UCSD-AML1 (cell line): ENCODE measurements around the gene GALNT1.

ENCODE experiments used
- DNase-seq: peaks from one replicate; lab custom pipeline; 2025; ENCODE audit not compliant: unreplicated experiment; lab: John Stamatoyannopoulos, UW

The GALNT1 gene

DNA sequence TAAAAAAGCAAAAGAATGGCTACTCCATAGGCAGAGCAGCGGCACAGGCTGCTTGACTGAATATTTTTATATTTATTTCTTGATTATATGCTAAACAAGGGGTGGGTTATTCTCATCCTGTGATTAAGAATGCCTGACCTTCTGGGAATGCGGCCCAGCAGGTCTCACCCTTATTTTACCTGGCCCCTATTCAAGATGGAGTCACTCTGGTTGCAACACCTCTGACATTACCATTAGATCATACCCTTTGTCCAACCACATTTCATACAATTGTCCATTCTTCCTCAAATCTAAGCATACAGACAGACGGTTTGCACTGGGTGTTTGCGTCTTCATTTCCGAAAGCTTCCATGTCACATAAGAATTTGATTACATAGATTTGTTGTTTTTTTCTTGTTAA, 168.2 kb downstream of the GALNT1 start:
- no peak for DNase-seq

DNA sequence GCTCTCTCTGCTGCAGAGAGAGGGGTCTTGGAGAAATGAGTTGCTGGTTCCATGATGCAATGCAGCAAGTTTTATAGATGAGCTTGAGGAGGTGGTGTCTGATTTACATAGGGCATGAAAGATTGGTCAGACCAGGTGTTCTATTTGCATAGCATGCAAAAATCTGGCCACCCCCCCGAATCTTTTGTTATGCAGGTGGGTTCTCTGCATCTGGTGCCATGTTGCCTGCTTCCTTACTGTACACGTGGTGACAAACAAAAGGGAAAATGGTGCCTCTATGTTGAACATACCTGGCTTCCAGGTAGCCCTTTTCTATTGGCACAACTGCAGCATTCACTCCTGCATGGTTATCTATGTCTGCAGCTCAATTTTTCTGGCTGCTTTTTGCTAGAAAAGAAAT, 169.4 kb downstream of the GALNT1 start:
- no peak for DNase-seq

DNA sequence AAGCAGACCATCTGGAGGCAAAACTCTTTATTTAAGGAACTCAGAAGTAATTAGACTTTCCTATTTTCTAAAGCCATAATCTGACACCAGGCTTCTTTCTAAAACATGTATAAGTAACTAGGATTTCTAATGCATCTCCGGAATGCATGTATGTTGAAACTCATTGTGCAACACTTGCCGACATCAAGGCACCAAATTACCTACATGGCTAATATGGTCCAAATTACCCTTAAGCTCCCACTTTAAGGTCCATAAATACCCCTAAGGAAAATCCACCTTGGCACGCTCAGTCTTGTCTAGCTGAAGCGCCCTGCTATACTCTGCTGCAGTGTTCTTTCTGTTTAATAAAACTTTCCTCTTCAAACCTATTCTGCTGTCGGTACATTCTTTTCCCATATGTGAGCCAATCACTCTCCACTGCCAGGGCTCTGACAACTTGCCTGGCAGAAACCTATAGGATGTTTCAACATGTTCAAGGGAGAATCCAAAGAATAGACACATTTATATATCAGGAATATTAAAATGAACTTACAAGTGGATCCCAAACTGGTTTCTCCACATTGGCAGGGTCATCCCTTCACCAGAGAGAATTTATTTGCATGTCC, 171.9 kb downstream of the GALNT1 start:
- no peak for DNase-seq

DNA sequence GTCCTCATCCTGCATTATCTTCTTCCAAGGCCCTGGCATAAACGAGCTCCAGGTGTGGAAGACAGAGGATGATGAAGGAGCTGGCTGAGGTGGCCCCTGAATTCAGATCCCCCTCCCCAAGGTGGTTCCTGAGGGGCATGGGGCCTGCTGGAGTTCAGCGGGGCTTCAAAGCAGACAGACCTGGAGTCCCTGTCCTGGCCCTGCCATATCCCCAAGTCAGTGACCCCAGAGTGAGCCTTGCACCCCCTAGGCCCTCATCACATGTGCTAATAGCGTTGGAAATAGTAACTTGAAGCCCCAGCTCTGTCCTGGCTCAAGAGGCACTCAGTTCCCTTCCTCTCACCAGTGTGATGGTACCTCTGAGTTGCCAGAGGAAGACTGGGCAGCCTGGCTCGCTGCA, 172.9 kb downstream of the GALNT1 start:
- no peak for DNase-seq

DNA sequence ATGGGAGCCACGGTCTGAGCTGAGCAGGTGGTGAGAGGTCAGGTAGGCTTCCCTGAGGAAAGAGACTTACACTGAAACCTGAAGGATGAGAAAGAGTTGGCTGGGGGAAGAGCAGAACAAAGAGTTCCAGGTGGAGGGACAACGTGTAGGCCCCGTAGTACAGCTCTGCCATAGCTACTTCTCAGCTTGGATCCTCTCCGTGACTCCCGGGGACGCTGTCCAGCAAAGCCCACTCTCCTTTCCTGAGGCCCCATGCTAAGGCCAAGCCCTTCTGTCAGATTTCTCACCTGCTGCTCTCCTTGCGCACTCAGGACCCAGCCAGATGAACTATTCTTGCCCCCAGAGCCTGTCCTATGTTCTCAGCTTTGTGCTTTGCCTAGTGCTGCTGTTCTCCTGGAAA, 173.8 kb downstream of the GALNT1 start:
- no peak for DNase-seq

DNA sequence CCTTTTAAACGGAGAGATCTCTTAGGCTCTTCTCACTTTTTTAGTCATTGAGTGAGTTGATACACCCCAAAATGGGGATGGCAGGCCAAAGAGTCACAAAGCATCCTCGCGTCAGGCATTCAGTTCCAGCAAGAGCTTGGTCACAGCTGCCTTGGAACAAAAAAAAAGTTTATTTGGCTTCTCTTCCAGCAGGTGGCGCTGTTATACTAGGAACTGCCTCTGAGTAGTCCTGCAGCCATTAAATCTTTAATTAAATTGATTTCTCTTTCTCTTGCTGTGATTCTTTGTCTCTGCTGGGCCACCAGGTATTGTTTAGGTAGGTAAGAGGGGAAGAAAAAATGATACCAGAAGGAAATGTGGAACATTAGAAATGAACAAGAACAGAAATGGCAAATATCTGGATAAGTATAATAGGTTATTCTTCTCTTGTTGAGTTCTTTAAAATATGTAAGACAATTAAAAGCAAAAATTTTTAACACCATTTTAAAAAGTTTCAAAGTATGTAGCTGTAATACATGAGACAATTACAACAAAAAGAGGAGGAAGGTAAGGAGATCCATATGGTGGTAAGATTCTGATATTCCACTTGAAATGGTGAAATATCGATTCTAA, 175.1 kb downstream of the GALNT1 start:
- no peak for DNase-seq
